CD4-positive, alpha-beta T cell (primary cell): ENCODE results near the gene TP53BP2. TPM values are rescaled to one million over a fixed set of nuclear protein-coding genes. Genes with fewer than 3 reads are reported as not detected.
"Not testable (repeated sequence)": the region's sequence is repeated elsewhere in the genome, so short reads cannot be mapped to it uniquely, and the experiment has no call there.

ENCODE experiments used
- ATAC-seq: fragments of 200-7000 bp; cut with Tn5 transposase; one replicate; pipeline ENCODE4 v1.10.0; 2022; ENCODE audit warnings: mild to moderate bottlenecking; ENCODE audit not compliant: poor library complexity
- CTCF ChIA-PET: fragments of 350-600 bp; sonication (Branson Sonifier 250); formaldehyde crosslinking; loops from one replicate; lab custom pipeline; 2021; ENCODE audit warnings: antibody characterized with exemption, inconsistent platforms; lab: Charles Lee
- POLR2A ChIA-PET: fragments of 350-600 bp; sonication (Branson Sonifier 250); formaldehyde crosslinking; loops from one replicate; lab custom pipeline; 2021; ENCODE audit warnings: antibody characterized with exemption, inconsistent platforms; lab: Charles Lee
- DNase-seq, 14 experiments: peaks; one replicate each; pipeline ENCODE4 v3.0.0-alpha.2; 2013 to 2020; ENCODE audit warnings: mixed read lengths in 2 of 14
- H3K27ac ChIP-seq, 2 donors: one replicate each; pipeline versions ENCODE4 v1.5.1 to v1.7.0; 2013; ENCODE audit warnings: low read length in 2 of 2, low read depth in 1 of 2, mild to moderate bottlenecking in 1 of 2
- H3K27me3 ChIP-seq, 2 experiments: 1 replicate in 1 of 2; 2 replicates in 1 of 2; pipeline versions ENCODE4 v1.6.1 to v1.7.0; 2013; ENCODE audit warnings: low read length in 2 of 2, control low read depth in 1 of 2, mild to moderate bottlenecking in 1 of 2, moderate library complexity in 1 of 2; ENCODE audit not compliant: insufficient read depth in 2 of 2, control insufficient read depth in 1 of 2
- H3K36me3 ChIP-seq: one replicate; pipeline ENCODE4 v1.6.1; 2013; ENCODE audit warnings: low read length, control low read depth; ENCODE audit not compliant: insufficient read depth
- H3K4me1 ChIP-seq: one replicate; pipeline ENCODE4 v1.6.1; 2013; ENCODE audit warnings: low read length, control low read depth; ENCODE audit not compliant: insufficient read depth
- H3K4me3 ChIP-seq: one replicate; pipeline ENCODE4 v1.5.1; 2013; ENCODE audit warnings: mild to moderate bottlenecking, low read length, moderate library complexity
- H3K9me3 ChIP-seq, 2 experiments: 1 replicate in 1 of 2; 2 replicates in 1 of 2; pipeline versions ENCODE4 v1.6.1 to v1.7.0; 2013; ENCODE audit warnings: low read length in 2 of 2, mild to moderate bottlenecking in 2 of 2, control low read depth in 1 of 2, moderate library complexity in 1 of 2; ENCODE audit not compliant: control insufficient read depth in 1 of 2, insufficient read depth in 1 of 2
- H3K27ac Mint-ChIP-seq: one replicate; pipeline ENCODE4 v1.8.0; 2020; ENCODE audit warnings: mixed read lengths
- H3K27me3 Mint-ChIP-seq: one replicate; pipeline ENCODE4 v1.8.0; 2021; ENCODE audit warnings: mixed read lengths
- H3K36me3 Mint-ChIP-seq: one replicate; pipeline ENCODE4 v1.8.0; 2021; ENCODE audit warnings: low read depth, mixed read lengths
- H3K4me1 Mint-ChIP-seq: one replicate; pipeline ENCODE4 v1.8.0; 2021; ENCODE audit warnings: low read depth, mixed read lengths
- H3K4me3 Mint-ChIP-seq: one replicate; pipeline ENCODE4 v1.8.0; 2020; ENCODE audit warnings: mild to moderate bottlenecking, mixed read lengths
- H3K9me3 Mint-ChIP-seq: one replicate; pipeline ENCODE4 v1.8.0; 2020; ENCODE audit warnings: mixed read lengths
- intact Hi-C, 2 experiments: fragments of 100-400 bp; cut with DNase I in 1 of 2; cut with micrococcal nuclease in 1 of 2; formaldehyde crosslinking; loops; one replicate each; pipeline versions ENCODE4 v1.15.1 to v1.9.0; 2023 to 2025; cut with DNase I, micrococcal nuclease
- total RNA-seq, 174 experiments: library from RNA in 2 of 174; stranded (reverse) in 2 of 174; gene quantifications; one replicate each; pipeline ENCODE4 v1.2.3 and lab custom pipeline; 2021 to 2026
- TF ChIP-seq, protein P1 (sequence below): fragments of 200-600 bp; IDR thresholded peaks from one replicate; pipeline ENCODE4 v1.8.0; 2022; ENCODE audit warnings: antibody characterized with exemption, mild to moderate bottlenecking

TP53BP2 gene
- total RNA-seq, 2 experiments from 2014 or later: 104 to 119 TPM

DNA sequence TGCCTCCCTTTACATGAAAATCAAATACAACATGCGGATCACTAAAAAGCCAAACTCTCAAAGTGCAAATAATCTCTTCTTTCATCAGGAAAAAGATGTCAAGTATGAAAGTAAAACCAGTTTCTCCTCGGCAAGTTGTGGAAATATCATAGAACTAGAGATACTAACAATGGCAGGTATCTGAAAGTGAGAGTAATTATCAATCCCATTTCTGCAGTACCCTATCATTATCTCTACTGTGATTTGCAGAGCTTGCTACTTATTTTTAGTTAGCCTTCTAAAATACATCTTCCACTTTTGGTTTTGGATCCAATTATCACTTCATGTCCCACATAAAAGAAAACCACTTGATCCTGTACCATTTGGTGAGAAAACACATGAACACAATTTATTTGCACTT lies 3.0 kb downstream of the TP53BP2 start:
- TF ChIP-seq, protein P1, sequence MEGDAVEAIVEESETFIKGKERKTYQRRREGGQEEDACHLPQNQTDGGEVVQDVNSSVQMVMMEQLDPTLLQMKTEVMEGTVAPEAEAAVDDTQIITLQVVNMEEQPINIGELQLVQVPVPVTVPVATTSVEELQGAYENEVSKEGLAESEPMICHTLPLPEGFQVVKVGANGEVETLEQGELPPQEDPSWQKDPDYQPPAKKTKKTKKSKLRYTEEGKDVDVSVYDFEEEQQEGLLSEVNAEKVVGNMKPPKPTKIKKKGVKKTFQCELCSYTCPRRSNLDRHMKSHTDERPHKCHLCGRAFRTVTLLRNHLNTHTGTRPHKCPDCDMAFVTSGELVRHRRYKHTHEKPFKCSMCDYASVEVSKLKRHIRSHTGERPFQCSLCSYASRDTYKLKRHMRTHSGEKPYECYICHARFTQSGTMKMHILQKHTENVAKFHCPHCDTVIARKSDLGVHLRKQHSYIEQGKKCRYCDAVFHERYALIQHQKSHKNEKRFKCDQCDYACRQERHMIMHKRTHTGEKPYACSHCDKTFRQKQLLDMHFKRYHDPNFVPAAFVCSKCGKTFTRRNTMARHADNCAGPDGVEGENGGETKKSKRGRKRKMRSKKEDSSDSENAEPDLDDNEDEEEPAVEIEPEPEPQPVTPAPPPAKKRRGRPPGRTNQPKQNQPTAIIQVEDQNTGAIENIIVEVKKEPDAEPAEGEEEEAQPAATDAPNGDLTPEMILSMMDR: no peak
- Mint-ChIP-seq H3K27me3 (no peaks in the 10 kb centered on the region), H3K9me3 (no peaks in the 10 kb centered on the region), H3K36me3 (peaks cover 11% of the 10 kb centered on the region), H3K4me3 (peak overlapping the region; percentile 42), H3K27ac (peak overlapping the region; percentile 25), H3K4me1 (peaks cover 65% of the 10 kb centered on the region)
- no peak for ATAC-seq
- no peak overlapping the region for H3K4me3 ChIP-seq
- H3K9me3 ChIP-seq: no peaks in the 10 kb centered on the region
- ChIA-PET CTCF (interaction anchor here (1.2 to 1.5 kb wide), 2 partner anchors 10 to 31 kb away, joined by 3 to 4 read pairs; no protein-coding TSS in a partner anchor), POLR2A (interaction anchor here (1.0 to 2.3 kb wide), 5 partner anchors 9 to 340 kb away, joined by 3 to 13 read pairs (median 5); partner anchors contain the start of gene DEGS1)
- H3K27ac ChIP-seq: no peak overlapping the region
- peak in 1 of 14 experiments; percentile 31 for DNase-seq
- H3K27me3 ChIP-seq: no peaks in the 10 kb centered on the region
- peaks cover 39% of the 10 kb centered on the region for H3K4me1 ChIP-seq
- intact Hi-C loops: loop anchor here (1.0 to 10.0 kb wide), 4 partner anchors 10 to 1582 kb away; partner anchors contain the start of genes CNIH4 (in 1 of the 2), LBR (in 1 of the 2) and WDR26 (in 1 of the 2)
- H3K36me3 ChIP-seq: no peaks in the 10 kb centered on the region

DNA sequence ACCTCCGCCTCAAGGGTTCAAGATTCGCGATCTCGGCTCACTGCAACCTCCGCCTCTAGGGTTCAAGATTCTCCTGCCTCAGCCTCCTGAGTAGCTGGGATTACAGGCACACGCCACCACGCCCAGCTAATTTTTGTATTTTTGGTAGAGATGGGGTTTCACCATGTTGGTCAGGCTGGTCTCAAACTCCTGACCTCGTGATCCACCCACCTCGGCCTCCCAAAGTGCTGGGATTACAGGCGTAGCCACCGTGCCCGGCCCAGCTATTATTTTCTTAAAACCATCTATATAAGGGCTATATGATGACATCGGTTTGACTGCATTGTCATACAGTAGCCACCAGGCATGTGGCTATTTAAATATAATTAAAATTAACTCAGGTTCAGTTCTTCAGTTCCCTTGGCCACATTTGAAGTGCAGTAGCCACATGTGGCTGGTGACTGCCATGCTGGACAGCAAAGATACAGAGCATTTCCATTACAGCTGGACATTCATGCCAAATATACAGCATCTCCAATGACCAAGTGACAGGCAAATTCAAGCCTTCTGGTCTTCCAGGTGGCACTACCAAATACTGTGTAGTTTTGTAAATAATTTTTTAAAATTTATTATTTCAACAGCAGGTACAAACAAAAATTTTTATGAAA lies 3.6 kb downstream of the TP53BP2 start:
- not testable (repeated sequence) for H3K4me3 ChIP-seq, DNase-seq, H3K36me3 ChIP-seq, H3K9me3 ChIP-seq, H3K27me3 ChIP-seq, ATAC-seq, H3K27ac ChIP-seq, H3K9me3 Mint-ChIP-seq, H3K27me3 Mint-ChIP-seq
- peak overlapping the region; percentile 40 for H3K4me3 Mint-ChIP-seq
- ChIA-PET POLR2A (interaction anchor here (1.1 to 2.3 kb wide), 4 partner anchors 9 to 341 kb away, joined by 3 to 13 read pairs (median 6); partner anchors contain the start of gene DEGS1), CTCF (interaction anchor here (1.2 to 1.5 kb wide), 3 partner anchors 10 to 30 kb away, joined by 3 to 4 read pairs (median 4); no protein-coding TSS in a partner anchor)
- H3K4me1 ChIP-seq: peaks cover 44% of the 10 kb centered on the region
- H3K27ac Mint-ChIP-seq: peak overlapping the region; percentile 25
- H3K36me3 Mint-ChIP-seq: peaks cover 11% of the 10 kb centered on the region
- H3K4me1 Mint-ChIP-seq: peaks cover 68% of the 10 kb centered on the region
- intact Hi-C loops: loop anchor here (1.0 to 10.0 kb wide), 4 partner anchors 10 to 1583 kb away; partner anchors contain the start of genes CNIH4 (in 1 of the 2), LBR (in 1 of the 2) and WDR26 (in 1 of the 2)

DNA sequence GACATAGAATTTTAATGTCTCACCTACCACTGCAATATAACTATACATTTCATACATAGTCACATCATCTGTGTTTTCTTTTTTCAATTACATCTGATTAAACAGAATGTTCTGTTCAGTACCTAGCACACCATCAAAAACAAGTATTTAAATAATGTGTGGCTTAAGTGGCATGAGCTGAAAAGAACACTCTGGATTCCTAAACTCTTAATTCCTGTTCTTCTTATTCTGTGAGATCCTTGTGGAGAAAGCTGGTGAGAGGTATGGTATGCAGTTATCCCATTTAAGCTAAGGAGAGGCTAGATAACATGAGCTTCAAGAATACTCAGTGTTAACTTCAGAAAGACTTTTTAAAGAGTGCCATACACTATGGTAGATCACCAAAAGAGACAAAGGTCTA lies 5.5 kb downstream of the TP53BP2 start:
- Mint-ChIP-seq H3K27me3 (no peaks in the 10 kb centered on the region), H3K9me3 (no peaks in the 10 kb centered on the region), H3K27ac (no peak overlapping the region), H3K4me1 (peaks cover 61% of the 10 kb centered on the region), H3K36me3 (peaks cover 7% of the 10 kb centered on the region), H3K4me3 (no peak overlapping the region)
- intact Hi-C loops: loop anchor here in 1 of 2 experiments (10.0 kb wide), 3 partner anchors 515 to 1585 kb away; partner anchors contain the start of genes CNIH4, LBR and WDR26
- Histone ChIP-seq H3K4me3 (no peak overlapping the region), H3K27ac (no peak overlapping the region), H3K36me3 (no peaks in the 10 kb centered on the region), H3K9me3 (no peaks in the 10 kb centered on the region), H3K27me3 (no peaks in the 10 kb centered on the region), H3K4me1 (peaks cover 50% of the 10 kb centered on the region)
- TF ChIP-seq, protein P1: no peak
- no peak for ATAC-seq
- ChIA-PET POLR2A (interaction anchor here (1.1 kb wide), 1 partner anchor 21 kb away, joined by 3 read pairs; no protein-coding TSS in a partner anchor), CTCF (interaction anchor here (0.7 kb wide), 1 partner anchor 66 kb away, joined by 3 read pairs; no protein-coding TSS in a partner anchor)
- no peak for DNase-seq
